Measurements from ENCODE around the gene RBM23. TPM values are rescaled to one million over a fixed set of nuclear protein-coding genes. Genes with fewer than 3 reads are reported as not detected.
A peak's percentile ranks its signal among the peaks of the same experiment; 100 is the strongest.
"Not testable (repeated sequence)": the region's sequence is repeated elsewhere in the genome, so short reads cannot be mapped to it uniquely, and the experiment has no call there.

RBM23 gene
- total RNA-seq, 1 experiment from 2014 or later: 79.1 TPM

DNA sequence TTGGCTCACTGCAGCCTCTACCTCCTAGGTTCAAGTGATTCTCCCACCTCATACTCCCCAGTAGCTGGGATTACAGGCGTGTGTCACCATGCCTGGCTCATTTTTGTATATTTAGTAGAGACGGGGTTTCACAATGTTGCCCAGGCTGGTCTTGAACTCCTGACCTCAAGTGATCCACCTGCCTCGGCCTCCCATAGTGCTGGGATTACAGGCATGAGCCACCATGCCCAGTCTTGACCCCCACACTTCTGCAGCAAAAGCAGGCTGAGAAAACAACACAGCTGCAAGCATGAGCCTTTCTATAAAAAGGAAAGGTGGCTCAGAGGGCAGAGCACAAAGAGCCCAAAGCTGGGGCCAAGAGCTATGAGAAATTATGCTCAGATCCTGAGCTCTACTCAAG, 58.6 kb downstream of the RBM23 start:
- not testable (repeated sequence) for H3K79me2 ChIP-seq (ENCODE audit: low read length); H3K27ac ChIP-seq (ENCODE audit: low read length); H3K4me2 ChIP-seq (ENCODE audit: low read depth, low read length, poor library complexity, severe bottlenecking); H3K9me3 ChIP-seq (ENCODE audit: low read length); H3K4me3 ChIP-seq (ENCODE audit: low read length); H3K36me3 ChIP-seq (ENCODE audit: insufficient read depth, low read length); H3K9me2 ChIP-seq (replicated peaks; ENCODE audit: insufficient read depth, low read length); H3K4me1 ChIP-seq (ENCODE audit: low read length); H3K27me3 ChIP-seq (ENCODE audit: low read length); DNase-seq; H3K9ac ChIP-seq (ENCODE audit: low read length); H2AFZ ChIP-seq (ENCODE audit: low read length); H4K20me1 ChIP-seq (ENCODE audit: insufficient read depth, low read depth, low read length)

DNA sequence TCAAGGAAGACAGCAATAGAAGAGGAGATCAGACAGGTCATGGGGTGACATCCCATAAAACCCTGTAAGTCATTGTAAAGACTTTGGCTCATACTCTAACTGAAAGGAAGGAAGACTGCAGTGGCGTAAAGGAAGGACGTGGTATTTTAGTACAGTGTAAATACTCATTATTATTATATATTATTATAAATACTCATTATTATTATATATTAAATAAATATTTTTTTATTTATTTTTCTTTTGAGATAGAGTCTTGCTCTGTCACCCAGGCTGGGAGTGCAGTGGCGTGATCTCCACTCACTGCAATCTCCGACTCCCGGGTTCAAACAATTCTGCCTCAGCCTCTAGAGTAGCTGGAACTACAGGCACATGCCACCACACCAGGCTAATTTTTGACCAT, 62.5 kb downstream of the RBM23 start:
- DNase-seq: no peak
- Histone ChIP-seq H3K4me2 (ENCODE audit: low read depth, low read length, poor library complexity, severe bottlenecking) (no peak overlapping the region), H2AFZ (ENCODE audit: low read length) (no peak overlapping the region), H3K27me3 (ENCODE audit: low read length) (no peaks in the 10 kb centered on the region), H3K27ac (ENCODE audit: low read length) (no peak overlapping the region), H3K9ac (ENCODE audit: low read length) (no peak overlapping the region), H3K4me3 (ENCODE audit: low read length) (no peak overlapping the region), H3K9me3 (ENCODE audit: low read length) (no peaks in the 10 kb centered on the region), H3K4me1 (ENCODE audit: low read length) (peaks cover 3% of the 10 kb centered on the region), H3K9me2 (replicated peaks; ENCODE audit: insufficient read depth, low read length) (no peaks in the 10 kb centered on the region), H3K79me2 (ENCODE audit: low read length) (no peaks in the 10 kb centered on the region), H3K36me3 (ENCODE audit: insufficient read depth, low read length) (no peaks in the 10 kb centered on the region), H4K20me1 (ENCODE audit: insufficient read depth, low read depth, low read length) (no peaks in the 10 kb centered on the region)

DNA sequence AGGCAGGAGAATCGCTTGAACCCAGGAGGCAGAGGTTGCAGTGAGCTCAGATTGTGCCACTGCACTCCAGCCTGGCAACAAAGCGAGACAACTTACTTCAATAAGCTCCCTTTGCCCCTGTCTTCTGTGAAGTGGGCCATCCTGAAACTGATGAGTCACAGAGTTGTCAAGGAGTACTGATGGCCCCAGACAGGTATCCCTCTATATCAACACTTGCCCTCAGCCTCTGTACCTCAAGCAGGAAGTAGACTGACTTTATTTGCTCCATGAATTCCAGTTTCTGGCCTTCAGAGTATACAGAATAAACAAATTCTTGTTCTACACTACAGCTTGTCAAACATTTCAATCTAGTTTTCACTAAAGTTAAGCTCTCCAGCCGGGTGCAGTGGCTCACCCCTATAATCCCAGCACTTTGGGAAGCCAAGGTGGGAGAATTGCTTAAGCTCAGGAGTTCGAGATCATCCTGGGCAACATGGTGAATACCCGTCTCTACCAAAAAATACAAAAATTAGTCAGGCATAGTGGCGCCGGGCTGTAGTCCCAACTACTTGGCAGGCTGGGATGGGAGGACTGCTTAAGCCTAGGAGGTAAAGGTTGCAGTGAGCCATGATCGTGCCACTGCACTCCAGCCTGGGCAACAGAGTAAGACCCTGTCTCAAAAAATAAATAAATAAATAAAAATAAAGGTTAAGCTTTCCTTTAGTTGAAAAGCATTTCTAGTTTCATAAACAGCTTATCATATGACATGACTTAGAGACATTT, 63.8 kb downstream of the RBM23 start:
- Histone ChIP-seq H3K9me2 (replicated peaks; ENCODE audit: insufficient read depth, low read length) (no peaks in the 10 kb centered on the region), H3K4me3 (ENCODE audit: low read length) (no peak overlapping the region), H3K27me3 (ENCODE audit: low read length) (no peaks in the 10 kb centered on the region), H2AFZ (ENCODE audit: low read length) (no peak overlapping the region), H3K9ac (ENCODE audit: low read length) (no peak overlapping the region), H3K36me3 (ENCODE audit: insufficient read depth, low read length) (no peaks in the 10 kb centered on the region), H3K4me1 (ENCODE audit: low read length) (peaks cover 3% of the 10 kb centered on the region), H3K27ac (ENCODE audit: low read length) (no peak overlapping the region), H3K79me2 (ENCODE audit: low read length) (no peaks in the 10 kb centered on the region), H3K9me3 (ENCODE audit: low read length) (no peaks in the 10 kb centered on the region), H3K4me2 (ENCODE audit: low read depth, low read length, poor library complexity, severe bottlenecking) (no peak overlapping the region), H4K20me1 (ENCODE audit: insufficient read depth, low read depth, low read length) (no peaks in the 10 kb centered on the region)
- no peak for DNase-seq

DNA sequence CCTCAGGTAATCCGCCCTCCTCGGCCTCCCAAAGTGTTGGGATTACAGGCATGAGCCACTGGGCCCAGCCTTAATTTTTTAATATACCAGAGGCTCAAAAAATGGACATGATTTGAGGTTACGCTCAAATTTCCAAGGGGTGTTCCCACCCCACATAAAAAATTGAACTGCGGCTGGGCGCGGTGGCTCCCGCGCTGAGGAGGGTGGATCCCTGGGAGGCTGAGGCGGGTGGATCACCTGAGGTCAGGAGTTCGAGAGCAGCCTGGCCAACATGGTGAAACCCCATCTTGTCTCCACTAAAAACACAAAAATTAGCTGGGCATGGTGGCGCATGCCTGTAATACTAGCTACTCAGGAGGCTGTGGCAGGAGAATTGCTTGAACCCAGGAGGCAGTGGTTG, 64.7 kb downstream of the RBM23 start:
- not testable (repeated sequence) for H3K27ac ChIP-seq (ENCODE audit: low read length); H2AFZ ChIP-seq (ENCODE audit: low read length); H3K4me2 ChIP-seq (ENCODE audit: low read depth, low read length, poor library complexity, severe bottlenecking); H3K9me2 ChIP-seq (replicated peaks; ENCODE audit: insufficient read depth, low read length); H3K9ac ChIP-seq (ENCODE audit: low read length); DNase-seq; H3K79me2 ChIP-seq (ENCODE audit: low read length); H4K20me1 ChIP-seq (ENCODE audit: insufficient read depth, low read depth, low read length); H3K4me1 ChIP-seq (ENCODE audit: low read length); H3K9me3 ChIP-seq (ENCODE audit: low read length); H3K27me3 ChIP-seq (ENCODE audit: low read length); H3K4me3 ChIP-seq (ENCODE audit: low read length); H3K36me3 ChIP-seq (ENCODE audit: insufficient read depth, low read length)

DNA sequence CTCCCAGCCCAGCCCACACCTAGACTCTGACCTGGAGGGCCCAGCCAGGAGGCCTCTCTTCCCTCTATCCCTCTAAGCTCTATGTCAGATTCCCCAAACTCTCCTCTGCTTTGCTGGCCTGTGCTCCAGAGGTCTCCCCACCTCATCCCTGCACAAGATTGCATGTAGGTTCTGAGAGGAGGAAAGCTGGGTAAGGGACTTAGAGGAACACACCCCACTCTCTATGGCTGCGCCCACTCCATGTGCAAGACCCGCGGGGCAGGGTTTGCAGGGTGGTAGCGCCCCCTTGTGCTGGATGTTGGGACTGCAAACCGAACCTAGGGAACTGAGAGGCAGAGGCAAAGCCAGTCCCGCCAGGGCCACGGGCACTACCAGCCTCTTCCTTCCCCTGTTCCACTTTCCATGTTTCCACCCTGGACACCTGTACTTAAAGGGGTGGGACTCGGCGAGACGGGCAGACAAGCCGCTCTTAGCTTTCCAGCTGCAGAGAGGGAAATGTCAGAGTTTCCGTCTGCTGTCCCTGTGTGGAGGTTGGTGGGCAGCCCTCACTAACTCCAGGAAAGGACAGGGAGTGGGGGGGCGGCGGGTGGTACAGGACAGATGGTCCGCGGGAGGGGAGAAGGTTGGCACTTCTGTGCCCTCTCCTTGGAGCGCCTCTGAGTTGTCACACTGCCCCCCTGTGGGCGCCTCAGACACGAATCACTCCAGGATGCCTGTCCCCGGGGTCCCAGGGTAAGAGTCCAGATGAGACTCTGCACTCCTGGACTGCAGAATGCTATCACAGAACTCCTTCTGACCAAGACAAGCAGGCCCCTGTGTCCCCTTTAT, 65.8 kb downstream of the RBM23 start:
- Histone ChIP-seq H3K4me2 (ENCODE audit: low read depth, low read length, poor library complexity, severe bottlenecking) (peak overlapping the region; percentile 81), H3K4me3 (ENCODE audit: low read length) (peak overlapping the region; percentile 65), H3K27ac (ENCODE audit: low read length) (no peak overlapping the region), H3K4me1 (ENCODE audit: low read length) (peaks cover 3% of the 10 kb centered on the region), H3K36me3 (ENCODE audit: insufficient read depth, low read length) (no peaks in the 10 kb centered on the region), H3K27me3 (ENCODE audit: low read length) (no peaks in the 10 kb centered on the region), H4K20me1 (ENCODE audit: insufficient read depth, low read depth, low read length) (no peaks in the 10 kb centered on the region), H3K9ac (ENCODE audit: low read length) (peak overlapping the region; percentile 71), H3K79me2 (ENCODE audit: low read length) (no peaks in the 10 kb centered on the region), H3K9me2 (replicated peaks; ENCODE audit: insufficient read depth, low read length) (no peaks in the 10 kb centered on the region), H2AFZ (ENCODE audit: low read length) (peak overlapping the region; percentile 89), H3K9me3 (ENCODE audit: low read length) (no peaks in the 10 kb centered on the region)
- DNase-seq: peak; percentile 98

DNA sequence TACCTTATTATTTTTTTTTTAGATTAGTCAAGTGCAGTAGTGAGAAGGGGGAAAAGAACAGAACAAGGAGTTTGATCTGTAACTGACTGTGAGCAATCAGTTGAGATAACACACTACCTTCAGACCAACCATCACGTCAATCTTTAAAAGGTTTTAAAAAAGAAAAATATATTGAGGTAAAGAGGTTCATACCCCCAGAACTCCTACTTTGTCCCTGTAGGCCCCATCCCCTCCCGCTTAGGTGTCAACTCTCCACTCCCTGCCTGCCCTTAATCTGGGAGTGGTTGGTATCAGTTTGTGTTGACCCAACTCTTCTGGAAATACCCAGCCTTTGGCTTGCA, 66.4 kb downstream of the RBM23 start:
- Histone ChIP-seq H3K27ac (ENCODE audit: low read length) (no peak overlapping the region), H3K4me2 (ENCODE audit: low read depth, low read length, poor library complexity, severe bottlenecking) (peak overlapping the region; percentile 81), H4K20me1 (ENCODE audit: insufficient read depth, low read depth, low read length) (no peaks in the 10 kb centered on the region), H3K79me2 (ENCODE audit: low read length) (no peaks in the 10 kb centered on the region), H3K9ac (ENCODE audit: low read length) (no peak overlapping the region; the same call in 1 of the 2 replicates), H2AFZ (ENCODE audit: low read length) (peak overlapping the region; percentile 89), H3K9me3 (ENCODE audit: low read length) (no peaks in the 10 kb centered on the region), H3K36me3 (ENCODE audit: insufficient read depth, low read length) (no peaks in the 10 kb centered on the region), H3K4me3 (ENCODE audit: low read length) (no peak overlapping the region), H3K4me1 (ENCODE audit: low read length) (peaks cover 3% of the 10 kb centered on the region), H3K9me2 (replicated peaks; ENCODE audit: insufficient read depth, low read length) (no peaks in the 10 kb centered on the region), H3K27me3 (ENCODE audit: low read length) (no peaks in the 10 kb centered on the region)
- no peak for DNase-seq

DNA sequence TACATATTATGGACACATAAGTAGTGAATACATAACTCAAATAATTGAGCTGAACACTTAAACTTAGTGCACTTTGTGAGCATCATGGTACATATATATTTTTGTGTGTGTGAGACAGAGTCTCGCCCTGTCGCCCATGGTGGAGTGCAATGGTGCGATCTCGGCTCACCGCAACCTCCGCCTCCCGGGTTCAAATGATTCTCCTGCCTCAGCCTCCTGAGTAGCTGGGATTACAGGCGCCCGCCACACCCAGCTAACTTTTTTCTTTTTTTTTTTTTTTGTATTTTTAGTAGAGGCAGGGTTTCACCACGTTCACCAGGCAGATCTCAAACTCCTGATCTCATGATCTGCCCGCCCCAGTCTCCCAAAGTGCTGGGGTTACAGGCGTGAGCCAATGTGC, 66.8 kb downstream of the RBM23 start:
- H3K4me3 ChIP-seq (ENCODE audit: low read length); H3K9me2 ChIP-seq (replicated peaks; ENCODE audit: insufficient read depth, low read length); H3K27me3 ChIP-seq (ENCODE audit: low read length); H3K79me2 ChIP-seq (ENCODE audit: low read length); H2AFZ ChIP-seq (ENCODE audit: low read length); H3K4me2 ChIP-seq (ENCODE audit: low read depth, low read length, poor library complexity, severe bottlenecking); H3K27ac ChIP-seq (ENCODE audit: low read length); H3K9me3 ChIP-seq (ENCODE audit: low read length); H4K20me1 ChIP-seq (ENCODE audit: insufficient read depth, low read depth, low read length); DNase-seq; H3K4me1 ChIP-seq (ENCODE audit: low read length); H3K36me3 ChIP-seq (ENCODE audit: insufficient read depth, low read length); H3K9ac ChIP-seq (ENCODE audit: low read length): not testable (repeated sequence)

DNA sequence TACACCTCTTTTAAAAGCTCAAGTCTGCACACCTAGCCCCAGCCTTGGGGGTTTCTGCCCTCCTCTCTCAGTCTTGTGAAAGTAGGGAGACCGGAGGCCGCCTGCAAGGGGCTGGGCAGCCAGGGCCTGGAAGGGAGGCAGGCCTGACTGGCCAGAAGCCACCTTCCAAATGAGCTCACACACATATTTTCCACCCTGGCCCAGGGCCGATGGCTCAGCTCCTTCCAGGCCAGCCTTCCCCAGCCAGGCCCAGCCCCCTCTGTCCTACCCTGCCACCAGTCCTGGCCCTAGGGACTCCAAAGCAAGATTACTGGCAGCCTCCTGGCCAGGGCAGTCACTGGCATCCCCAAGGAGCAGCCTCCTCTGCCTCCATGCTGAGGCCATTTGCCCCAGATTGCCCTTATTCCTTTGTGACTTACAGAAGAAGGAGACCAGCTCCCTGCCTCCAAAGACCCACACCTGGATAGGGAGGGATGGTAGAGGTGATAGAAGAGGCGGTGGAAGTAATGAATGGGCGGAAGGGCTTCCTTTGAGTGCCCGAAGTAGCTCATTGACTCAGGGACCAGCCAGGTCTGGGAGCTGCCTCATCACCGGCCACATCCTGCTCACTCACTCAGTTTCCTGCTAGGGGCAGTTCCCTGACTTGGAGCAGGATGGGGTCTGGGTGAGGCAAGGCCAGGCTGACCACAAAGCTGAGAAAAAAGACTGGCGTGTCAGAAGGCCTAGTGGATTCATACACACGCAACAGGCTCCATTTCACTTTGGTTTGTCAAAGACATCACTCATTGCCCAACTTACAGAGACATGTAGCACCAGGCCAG, 67.8 kb downstream of the RBM23 start:
- DNase-seq: no peak
- H3K27ac ChIP-seq (ENCODE audit: low read length): no peak overlapping the region
- H4K20me1 ChIP-seq (ENCODE audit: insufficient read depth, low read depth, low read length): no peaks in the 10 kb centered on the region
- H3K4me1 ChIP-seq (ENCODE audit: low read length): peaks cover 3% of the 10 kb centered on the region
- no peak overlapping the region for H3K4me2 ChIP-seq (ENCODE audit: low read depth, low read length, poor library complexity, severe bottlenecking)
- H3K9me3 ChIP-seq (ENCODE audit: low read length): no peaks in the 10 kb centered on the region
- no peaks in the 10 kb centered on the region for H3K36me3 ChIP-seq (ENCODE audit: insufficient read depth, low read length)
- H3K4me3 ChIP-seq (ENCODE audit: low read length): no peak overlapping the region
- H3K79me2 ChIP-seq (ENCODE audit: low read length): no peaks in the 10 kb centered on the region
- H3K9me2 ChIP-seq (replicated peaks; ENCODE audit: insufficient read depth, low read length): no peaks in the 10 kb centered on the region
- H3K27me3 ChIP-seq (ENCODE audit: low read length): no peaks in the 10 kb centered on the region
- H3K9ac ChIP-seq (ENCODE audit: low read length): no peak overlapping the region
- no peak overlapping the region for H2AFZ ChIP-seq (ENCODE audit: low read length)
